NCI-H2196 (cell line): ENCODE data around the gene SPOP.

Source experiments
- DNase-seq: peaks from one replicate; lab custom pipeline; 2025; ENCODE audit not compliant: unreplicated experiment; lab: John Stamatoyannopoulos, UW

Gene SPOP

GRCh38 chr17:49588726-49589576 is 88.9 kb downstream of the SPOP start:
- no peak for DNase-seq

GRCh38 chr17:49588312-49588711 is 89.6 kb downstream of the SPOP start:
- no peak for DNase-seq

- no peak for DNase-seq
These were observed 90.4 kb downstream of the SPOP start for GRCh38 chr17:49587366-49588073.

GRCh38 chr17:49585422-49586027 is 92.4 kb downstream of the SPOP start:
- DNase-seq, result no peak

GRCh38 chr17:49583889-49584288 is 94.0 kb downstream of the SPOP start:
- no peak for DNase-seq

- no peak for DNase-seq
These were observed 94.7 kb downstream of the SPOP start for GRCh38 chr17:49583226-49583625.

GRCh38 chr17:49582789-49583188 is 95.1 kb downstream of the SPOP start:
- no peak for DNase-seq

- DNase-seq, result no peak
These were observed 95.7 kb downstream of the SPOP start for GRCh38 chr17:49582055-49582722.

- no peak for DNase-seq
These were observed 96.3 kb downstream of the SPOP start for GRCh38 chr17:49581648-49581998.

GRCh38 chr17:49580981-49581647 is 96.8 kb downstream of the SPOP start:
- no peak for DNase-seq

GRCh38 chr17:49580055-49580721 is 97.7 kb downstream of the SPOP start:
- DNase-seq, result no peak

GRCh38 chr17:49579522-49579921 is 98.4 kb downstream of the SPOP start:
- no peak for DNase-seq

- DNase-seq, result no peak
These were observed 98.9 kb downstream of the SPOP start for GRCh38 chr17:49578952-49579500.

- no peak for DNase-seq
These were observed 99.5 kb downstream of the SPOP start for GRCh38 chr17:49578414-49578813.

- no peak for DNase-seq
These were observed 99.9 kb downstream of the SPOP start for GRCh38 chr17:49577963-49578362.

GRCh38 chr17:49577650-49577934 is 100.3 kb downstream of the SPOP start:
- DNase-seq, result no peak

- no peak for DNase-seq
These were observed 100.8 kb downstream of the SPOP start for GRCh38 chr17:49576917-49577649.

- peak; percentile 35 for DNase-seq
These were observed 101.6 kb downstream of the SPOP start for GRCh38 chr17:49576088-49576916.

- DNase-seq, result peak; percentile 83
These were observed 102.2 kb downstream of the SPOP start, which contains the start of gene NXPH3 for GRCh38 chr17:49575679-49576087. NXPH3 (plus strand) TSS chr17:49575871; CDS start chr17:49576220, 349 bp downstream.
